Mammary epithelial cell (primary cell): ENCODE data around the gene ZBTB7A.

ENCODE experiments used
- CTCF ChIP-seq, 2 donors: IDR thresholded peaks in 1 of 2; conservative IDR thresholded peaks in 1 of 2; 2 replicates each; pipeline ENCODE4 v1.5.1; 2011 to 2012; ENCODE audit warnings: inconsistent platforms in 2 of 2, low read length in 2 of 2, mild to moderate bottlenecking in 2 of 2, control low read depth in 1 of 2, low read depth in 1 of 2; ENCODE audit not compliant: insufficient read depth in 1 of 2; ENCODE audit errors: extremely low read depth in 1 of 2
- EZH2 ChIP-seq: IDR thresholded peaks from 2 replicates; pipeline ENCODE4 v1.6.1; 2012; ENCODE audit warnings: low read length, inconsistent platforms, borderline replicate concordance

GRCh38 chr19:4112367-4112766 is 45.7 kb upstream of the ZBTB7A start:
- TF ChIP-seq CTCF (conservative IDR thresholded peaks at IDR 0.05 in 1 of 2, IDR thresholded peaks at IDR 0.05 in 1 of 2; ENCODE audit: extremely low read depth in 1 of 2, insufficient read depth in 1 of 2, low read depth in 1 of 2, low read length in 2 of 2): no peak
- TF ChIP-seq EZH2: no peak
